Activated CD4-positive, CD25-positive, alpha-beta regulatory T cell (primary cell): ENCODE measurements around the gene OSBPL8.

ENCODE experiments used
- DNase-seq, 4 experiments: peaks; one replicate each; lab custom pipeline; 2025; lab: John Stamatoyannopoulos, UW

OSBPL8 gene

GRCh38 chr12:76464631-76465166 lies 94.9 kb downstream of the OSBPL8 start:
- DNase-seq = no peak

GRCh38 chr12:76462668-76463224 lies 96.8 kb downstream of the OSBPL8 start:
- no peak for DNase-seq

- no peak for DNase-seq
These were observed 98.8 kb downstream of the OSBPL8 start for GRCh38 chr12:76460807-76461206.

- DNase-seq = no peak
These were observed 101.8 kb downstream of the OSBPL8 start for GRCh38 chr12:76457818-76458217.

- no peak for DNase-seq
These were observed 102.6 kb downstream of the OSBPL8 start for GRCh38 chr12:76457010-76457409.

GRCh38 chr12:76455582-76456345 lies 103.8 kb downstream of the OSBPL8 start:
- no peak for DNase-seq

GRCh38 chr12:76451528-76451927 lies 108.0 kb downstream of the OSBPL8 start:
- no peak for DNase-seq

- DNase-seq = no peak
These were observed 108.9 kb downstream of the OSBPL8 start for GRCh38 chr12:76450690-76451089.

- no peak for DNase-seq
These were observed 109.6 kb downstream of the OSBPL8 start for GRCh38 chr12:76449993-76450392.

- no peak for DNase-seq
These were observed 110.0 kb downstream of the OSBPL8 start for GRCh38 chr12:76449583-76449982.

- DNase-seq = no peak
These were observed 110.6 kb downstream of the OSBPL8 start for GRCh38 chr12:76449016-76449415.

- DNase-seq = no peak
These were observed 113.5 kb downstream of the OSBPL8 start for GRCh38 chr12:76446090-76446489.

GRCh38 chr12:76445462-76445861 lies 114.1 kb downstream of the OSBPL8 start:
- DNase-seq = no peak

- DNase-seq = no peak
These were observed 115.1 kb downstream of the OSBPL8 start for GRCh38 chr12:76444408-76444984.

GRCh38 chr12:76441016-76441415 lies 118.6 kb downstream of the OSBPL8 start:
- DNase-seq = no peak

GRCh38 chr12:76432733-76433132 lies 126.8 kb downstream of the OSBPL8 start:
- DNase-seq = no peak

GRCh38 chr12:76428117-76428516 lies 131.5 kb downstream of the OSBPL8 start:
- no peak for DNase-seq

GRCh38 chr12:76426160-76426559 lies 133.4 kb downstream of the OSBPL8 start:
- DNase-seq = no peak

GRCh38 chr12:76424941-76425340 lies 134.6 kb downstream of the OSBPL8 start:
- DNase-seq = no peak

GRCh38 chr12:76422543-76423438 lies 136.8 kb downstream of the OSBPL8 start:
- DNase-seq = no peak

- DNase-seq = no peak
These were observed 137.4 kb downstream of the OSBPL8 start for GRCh38 chr12:76422154-76422542.

- no peak for DNase-seq
These were observed 138.5 kb downstream of the OSBPL8 start for GRCh38 chr12:76421046-76421445.
